ENCODE measurements around the gene FNDC3B.

Gene FNDC3B

GRCh38 chr3:172156586-172156955 lies 117.2 kb downstream of the FNDC3B start:
- Histone ChIP-seq H3K36me3 (no peaks in the 10 kb centered on the region), H3K4me3 (ENCODE audit: low read depth, low read length) (no peak overlapping the region), H3K9me3 (no peaks in the 10 kb centered on the region), H3K27me3 (no peaks in the 10 kb centered on the region), H3K4me1 (peaks cover 25% of the 10 kb centered on the region)
- TF ChIP-seq CTCF (IDR thresholded peaks at IDR 0.05; ENCODE audit: low read depth, low read length): no peak
- no peak for DNase-seq

GRCh38 chr3:172157564-172158258 lies 118.3 kb downstream of the FNDC3B start:
- no peaks in the 10 kb centered on the region for H3K27me3 ChIP-seq

GRCh38 chr3:172158741-172159140 lies 119.4 kb downstream of the FNDC3B start:
- H3K27me3 ChIP-seq: no peaks in the 10 kb centered on the region
- H3K4me3 ChIP-seq (ENCODE audit: low read depth, low read length): no peak overlapping the region
- peaks cover 13% of the 10 kb centered on the region for H3K4me1 ChIP-seq
- H3K36me3 ChIP-seq: no peaks in the 10 kb centered on the region
- DNase-seq: no peak
- no peaks in the 10 kb centered on the region for H3K9me3 ChIP-seq
- no peak for TF ChIP-seq CTCF (IDR thresholded peaks at IDR 0.05; ENCODE audit: low read depth, low read length)

More at GRCh38 chr3:172157564-172158258, 118.3 kb downstream of the FNDC3B start:
- H3K9me3 ChIP-seq: no peaks in the 10 kb centered on the region
- H3K36me3 ChIP-seq: no peaks in the 10 kb centered on the region
- H3K4me3 ChIP-seq (ENCODE audit: low read depth, low read length): no peak overlapping the region
- no peak for DNase-seq
- no peak for TF ChIP-seq CTCF (IDR thresholded peaks at IDR 0.05; ENCODE audit: low read depth, low read length)
- H3K4me1 ChIP-seq: peaks cover 22% of the 10 kb centered on the region

GRCh38 chr3:172159376-172159775 lies 120.0 kb downstream of the FNDC3B start:
- DNase-seq: no peak
- Histone ChIP-seq H3K4me1 (peaks cover 10% of the 10 kb centered on the region), H3K4me3 (ENCODE audit: low read depth, low read length) (no peak overlapping the region), H3K27me3 (no peaks in the 10 kb centered on the region), H3K36me3 (no peaks in the 10 kb centered on the region), H3K9me3 (no peaks in the 10 kb centered on the region)
- TF ChIP-seq CTCF (IDR thresholded peaks at IDR 0.05; ENCODE audit: low read depth, low read length): no peak

- no peaks in the 10 kb centered on the region for H3K27me3 ChIP-seq
- no peak for DNase-seq
- no peak overlapping the region for H3K4me3 ChIP-seq (ENCODE audit: low read depth, low read length)
- no peak for TF ChIP-seq CTCF (IDR thresholded peaks at IDR 0.05; ENCODE audit: low read depth, low read length)
- peaks cover 10% of the 10 kb centered on the region for H3K4me1 ChIP-seq
- no peaks in the 10 kb centered on the region for H3K36me3 ChIP-seq
- no peaks in the 10 kb centered on the region for H3K9me3 ChIP-seq
These were observed 120.7 kb downstream of the FNDC3B start for GRCh38 chr3:172159962-172160538.

GRCh38 chr3:172161133-172161789 lies 121.9 kb downstream of the FNDC3B start:
- Histone ChIP-seq H3K36me3 (no peaks in the 10 kb centered on the region), H3K27me3 (no peaks in the 10 kb centered on the region), H3K9me3 (no peaks in the 10 kb centered on the region), H3K4me3 (ENCODE audit: low read depth, low read length) (no peak overlapping the region), H3K4me1 (peaks cover 3% of the 10 kb centered on the region; the same call in 1 of the 2 replicates)
- no peak for DNase-seq
- TF ChIP-seq CTCF (IDR thresholded peaks at IDR 0.05; ENCODE audit: low read depth, low read length): no peak

Measured in BE2C (cell line).